ENCODE results near the gene OR56A5. TPM values are rescaled to one million over a fixed set of nuclear protein-coding genes. Genes with fewer than 3 reads are reported as not detected.

Gene OR56A5
- total RNA-seq, 2 donors from 2014 or later, result not detected

- no peak for DNase-seq (ENCODE audit: low spot score)
- no peak overlapping the region for H3K4me3 ChIP-seq
- no peak for TF ChIP-seq CTCF (IDR thresholded peaks at IDR 0.05)
- no peaks in the 10 kb centered on the region for H3K27me3 ChIP-seq
- no peak overlapping the region for H3K27ac ChIP-seq
- H3K36me3 ChIP-seq, result no peaks in the 10 kb centered on the region
- H3K4me1 ChIP-seq, result no peaks in the 10 kb centered on the region
- peaks cover 0 to 7% of the 10 kb centered on the region in 2 donors for H3K9me3 ChIP-seq
Observed at GRCh38 chr11:5923427-5923776, 44.9 kb downstream of the OR56A5 start.

- Histone ChIP-seq H3K27ac (no peak overlapping the region), H3K4me1 (no peaks in the 10 kb centered on the region), H3K36me3 (no peaks in the 10 kb centered on the region), H3K9me3 (peaks cover 0 to 7% of the 10 kb centered on the region in 2 donors), H3K4me3 (no peak overlapping the region), H3K27me3 (no peaks in the 10 kb centered on the region)
- TF ChIP-seq CTCF (IDR thresholded peaks at IDR 0.05), result no peak
- DNase-seq (ENCODE audit: low spot score), result no peak
Observed at GRCh38 chr11:5922749-5923426, 45.4 kb downstream of the OR56A5 start.

Other genes with a start within 250 kb of the OR56A5 start
- not detected for gene OR56B1, start 232.0 kb downstream of the OR56A5 start, total RNA-seq
- not detected for gene OR52N4, start 214.3 kb downstream of the OR56A5 start, total RNA-seq
- gene OR52N5, start 185.1 kb downstream of the OR56A5 start, total RNA-seq, result not detected
- not detected for gene OR52N1, start 177.2 kb downstream of the OR56A5 start, total RNA-seq
- gene OR52N2, start 159.6 kb downstream of the OR56A5 start, total RNA-seq, result not detected
- not detected for gene OR52E6, start 126.6 kb downstream of the OR56A5 start, total RNA-seq
- gene OR52E8, start 110.8 kb downstream of the OR56A5 start, total RNA-seq, result not detected
- gene OR52E4, start 87.9 kb downstream of the OR56A5 start, total RNA-seq, result not detected
- not detected for gene OR52E5, start 75.3 kb downstream of the OR56A5 start, total RNA-seq
- gene OR56A3, start 26.2 kb downstream of the OR56A5 start, total RNA-seq, result not detected
- gene OR52L1, start 18.5 kb upstream of the OR56A5 start, total RNA-seq, result not detected
- gene OR56A4, start 38.5 kb upstream of the OR56A5 start, total RNA-seq, result not detected
- gene OR56A1, start 62.3 kb upstream of the OR56A5 start, total RNA-seq, result not detected
- gene OR56B4, start 139.2 kb upstream of the OR56A5 start, total RNA-seq, result not detected
- not detected for gene OR52B2, start 201.8 kb upstream of the OR56A5 start, total RNA-seq
- gene OR52W1, start 230.7 kb upstream of the OR56A5 start, total RNA-seq, result not detected
- gene C11orf42, start 237.1 kb upstream of the OR56A5 start, total RNA-seq, result not detected